ENCODE results near the gene CELF1. TPM values are rescaled to one million over a fixed set of nuclear protein-coding genes. Genes with fewer than 3 reads are reported as not detected.

Gene CELF1
- total RNA-seq, 1 donor from 2014 or later = 76.3 TPM

DNA sequence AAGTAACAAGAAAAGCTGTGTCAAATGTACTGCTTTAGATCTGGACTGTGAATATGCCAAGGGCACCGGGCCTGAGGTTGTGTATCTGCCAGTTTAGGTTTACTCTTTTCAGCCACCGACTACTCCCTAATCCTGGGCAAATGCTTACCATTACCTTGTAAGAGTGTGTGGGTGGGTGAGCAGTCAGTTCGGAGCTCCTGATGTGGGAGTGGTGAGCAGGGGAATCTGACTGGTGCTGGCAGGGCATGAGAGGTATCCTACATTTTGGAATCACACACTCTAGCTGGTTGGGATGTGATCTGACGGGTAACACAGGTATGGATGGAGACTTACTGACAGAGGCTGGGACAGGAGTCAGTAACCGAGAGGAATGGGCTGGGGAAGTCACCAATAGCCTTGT lies 30.9 kb upstream of the CELF1 start:
- Histone ChIP-seq H3K27me3 (ENCODE audit: control insufficient read depth, insufficient read depth, low read length) (no peaks in the 10 kb centered on the region), H3K4me3 (ENCODE audit: low read depth, low read length) (no peak overlapping the region), H3K36me3 (ENCODE audit: control insufficient read depth, insufficient read depth, low read length) (peaks cover 2% of the 10 kb centered on the region)
- TF ChIP-seq, protein P1, sequence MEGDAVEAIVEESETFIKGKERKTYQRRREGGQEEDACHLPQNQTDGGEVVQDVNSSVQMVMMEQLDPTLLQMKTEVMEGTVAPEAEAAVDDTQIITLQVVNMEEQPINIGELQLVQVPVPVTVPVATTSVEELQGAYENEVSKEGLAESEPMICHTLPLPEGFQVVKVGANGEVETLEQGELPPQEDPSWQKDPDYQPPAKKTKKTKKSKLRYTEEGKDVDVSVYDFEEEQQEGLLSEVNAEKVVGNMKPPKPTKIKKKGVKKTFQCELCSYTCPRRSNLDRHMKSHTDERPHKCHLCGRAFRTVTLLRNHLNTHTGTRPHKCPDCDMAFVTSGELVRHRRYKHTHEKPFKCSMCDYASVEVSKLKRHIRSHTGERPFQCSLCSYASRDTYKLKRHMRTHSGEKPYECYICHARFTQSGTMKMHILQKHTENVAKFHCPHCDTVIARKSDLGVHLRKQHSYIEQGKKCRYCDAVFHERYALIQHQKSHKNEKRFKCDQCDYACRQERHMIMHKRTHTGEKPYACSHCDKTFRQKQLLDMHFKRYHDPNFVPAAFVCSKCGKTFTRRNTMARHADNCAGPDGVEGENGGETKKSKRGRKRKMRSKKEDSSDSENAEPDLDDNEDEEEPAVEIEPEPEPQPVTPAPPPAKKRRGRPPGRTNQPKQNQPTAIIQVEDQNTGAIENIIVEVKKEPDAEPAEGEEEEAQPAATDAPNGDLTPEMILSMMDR (IDR thresholded peaks at IDR 0.05; ENCODE audit: insufficient read depth, low read length, poor library complexity, severe bottlenecking) = no peak
- no peak for DNase-seq (ENCODE audit: low read depth)

DNA sequence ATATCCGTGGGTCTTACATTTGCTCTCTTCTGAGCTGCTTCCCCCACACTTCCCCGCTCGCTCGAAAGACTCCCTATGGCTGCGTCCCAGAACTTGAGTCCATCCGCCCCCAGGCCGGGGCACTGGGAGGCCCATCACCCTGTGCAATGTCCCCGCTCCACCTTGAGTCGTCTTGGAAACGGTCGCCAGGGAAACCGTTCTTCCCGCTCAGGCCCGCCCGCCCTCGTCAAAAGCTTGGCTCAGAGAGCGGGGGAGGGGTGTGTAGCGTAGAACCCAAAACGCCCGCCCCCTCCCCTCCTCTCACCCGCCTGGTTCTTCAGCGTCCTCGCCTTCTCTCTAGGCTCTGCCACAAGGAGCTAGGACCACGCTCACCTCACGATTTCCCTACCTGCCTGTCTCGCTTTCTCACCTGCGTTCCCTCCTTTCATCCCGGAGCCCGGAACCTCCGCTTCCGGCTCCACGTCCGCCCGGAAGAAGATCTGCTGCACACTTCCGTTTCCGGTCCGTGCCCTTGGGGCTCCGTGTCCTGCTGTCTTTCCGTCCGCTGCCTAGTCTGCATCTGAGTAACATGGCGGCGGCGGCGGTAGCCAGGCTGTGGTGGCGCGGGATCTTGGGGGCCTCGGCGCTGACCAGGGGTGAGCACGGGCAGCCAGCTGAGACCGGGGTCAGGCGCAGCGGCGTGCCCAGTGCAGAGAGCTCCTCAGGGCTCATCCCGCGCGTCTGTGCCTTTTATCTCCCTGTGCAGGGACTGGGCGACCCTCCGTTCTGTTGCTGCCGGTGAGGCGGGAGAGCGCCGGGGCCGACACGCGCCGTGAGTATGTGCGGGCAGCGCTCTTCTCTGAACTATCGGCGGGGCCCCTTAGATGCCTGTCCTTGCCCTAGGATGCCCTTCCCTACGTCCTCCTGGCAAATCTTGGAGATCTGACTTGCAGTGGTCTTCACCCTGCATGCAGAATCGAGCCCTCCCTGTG lies 25.9 kb upstream of the CELF1 start, which contains the start of the genes KBTBD4 and NDUFS3:
TSS of gene KBTBD4 (minus strand) at position 447 of the 971 bp plus-strand sequence. CDS start at position 428, 19 bp downstream.
TSS of gene NDUFS3 (plus strand) at position 551 of the 971 bp plus-strand sequence. CDS start at position 569, 18 bp downstream.
- H3K27me3 ChIP-seq (ENCODE audit: control insufficient read depth, insufficient read depth, low read length) = no peaks in the 10 kb centered on the region
- TF ChIP-seq, protein P1 (IDR thresholded peaks at IDR 0.05; ENCODE audit: insufficient read depth, low read length, poor library complexity, severe bottlenecking) = no peak
- peaks cover 2% of the 10 kb centered on the region for H3K36me3 ChIP-seq (ENCODE audit: control insufficient read depth, insufficient read depth, low read length)
- peak; percentile 41 for DNase-seq (ENCODE audit: low read depth)
- H3K4me3 ChIP-seq (ENCODE audit: low read depth, low read length) = peak within 1 kb of the TSS; percentile 83

GRCh38 chr11:47577460-47578041 lies 24.6 kb upstream of the CELF1 start:
- no peak overlapping the region for H3K4me3 ChIP-seq (ENCODE audit: low read depth, low read length)
- H3K36me3 ChIP-seq (ENCODE audit: control insufficient read depth, insufficient read depth, low read length) = peaks cover 4% of the 10 kb centered on the region
- TF ChIP-seq, protein P1 (IDR thresholded peaks at IDR 0.05; ENCODE audit: insufficient read depth, low read length, poor library complexity, severe bottlenecking) = no peak
- no peaks in the 10 kb centered on the region for H3K27me3 ChIP-seq (ENCODE audit: control insufficient read depth, insufficient read depth, low read length)
- no peak for DNase-seq (ENCODE audit: low read depth)

- no peak for DNase-seq (ENCODE audit: low read depth)
- Histone ChIP-seq H3K36me3 (ENCODE audit: control insufficient read depth, insufficient read depth, low read length) (peaks cover 2% of the 10 kb centered on the region), H3K4me3 (ENCODE audit: low read depth, low read length) (no peak overlapping the region), H3K27me3 (ENCODE audit: control insufficient read depth, insufficient read depth, low read length) (no peaks in the 10 kb centered on the region)
- TF ChIP-seq, protein P1 (IDR thresholded peaks at IDR 0.05; ENCODE audit: insufficient read depth, low read length, poor library complexity, severe bottlenecking) = no peak
Observed at GRCh38 chr11:47573321-47573720, 20.4 kb upstream of the CELF1 start.

DNA sequence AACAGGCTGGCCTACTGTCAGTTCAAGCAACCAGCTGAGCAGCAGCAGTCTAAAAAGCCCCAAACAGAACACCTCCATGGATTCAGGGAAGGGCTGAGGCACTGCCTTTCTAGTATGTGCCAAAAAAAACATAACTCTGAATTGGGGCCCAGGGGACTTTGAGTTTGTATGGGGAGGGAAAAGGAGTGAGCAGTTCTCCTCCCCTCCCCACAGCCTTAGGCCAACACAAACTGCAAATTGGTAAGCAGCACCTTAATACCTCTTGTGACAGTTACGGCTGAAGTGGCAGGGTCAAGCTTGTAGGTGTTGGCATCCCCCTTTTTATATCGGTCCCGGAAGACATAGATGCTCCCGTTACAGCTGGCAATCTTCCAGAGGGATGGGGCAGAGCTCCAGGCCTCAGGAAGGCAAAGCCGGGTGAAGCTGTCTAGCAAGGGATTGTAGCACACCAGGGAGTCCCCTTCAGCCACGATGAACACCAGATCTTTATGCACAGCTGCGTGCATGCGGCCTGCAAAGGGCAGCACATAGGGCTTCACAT lies 19.9 kb upstream of the CELF1 start:
- Histone ChIP-seq H3K36me3 (ENCODE audit: control insufficient read depth, insufficient read depth, low read length) (peaks cover 2% of the 10 kb centered on the region), H3K27me3 (ENCODE audit: control insufficient read depth, insufficient read depth, low read length) (no peaks in the 10 kb centered on the region), H3K4me3 (ENCODE audit: low read depth, low read length) (no peak overlapping the region)
- no peak for DNase-seq (ENCODE audit: low read depth)
- TF ChIP-seq, protein P1 (IDR thresholded peaks at IDR 0.05; ENCODE audit: insufficient read depth, low read length, poor library complexity, severe bottlenecking) = no peak

All from kidney epithelial cell (primary cell).